Lung (tissue), 12 donors: ENCODE data around the gene SLC46A1. TPM values are rescaled to one million over a fixed set of nuclear protein-coding genes. Genes with fewer than 3 reads are reported as not detected.

Experiments used
- ATAC-seq: fragments of 200-7000 bp; cut with Tn5 transposase; one replicate; pipeline ENCODE4 v1.9.1; 2020; ENCODE audit warnings: moderate number of reproducible peaks; ENCODE audit not compliant: insufficient read depth, low FRiP score
- DNase-seq, 3 donors: peaks; one replicate each; pipeline ENCODE4 v3.0.0-alpha.2; 2013 to 2017
- H3K27ac ChIP-seq, 2 donors: one replicate each; pipeline ENCODE4 v1.5.1; 2013; ENCODE audit warnings: mild to moderate bottlenecking in 2 of 2, moderate library complexity in 2 of 2, control low read depth in 1 of 2, inconsistent platforms in 1 of 2, low read depth in 1 of 2, low read length in 1 of 2
- H3K27me3 ChIP-seq, 3 donors: one replicate each; pipeline ENCODE4 v1.5.1; 2013; ENCODE audit warnings: low read length in 2 of 3; ENCODE audit not compliant: control insufficient read depth in 3 of 3, insufficient read depth in 3 of 3
- H3K36me3 ChIP-seq, 4 donors: one replicate each; pipeline ENCODE4 v1.5.1; 2013; ENCODE audit warnings: low read length in 4 of 4, mild to moderate bottlenecking in 1 of 4, moderate library complexity in 1 of 4; ENCODE audit not compliant: control insufficient read depth in 4 of 4, insufficient read depth in 4 of 4
- H3K4me1 ChIP-seq, 5 donors: one replicate each; pipeline ENCODE4 v1.5.1; 2013; ENCODE audit warnings: low read length in 5 of 5, mild to moderate bottlenecking in 2 of 5, moderate library complexity in 1 of 5; ENCODE audit not compliant: control insufficient read depth in 5 of 5, insufficient read depth in 5 of 5
- H3K4me3 ChIP-seq: one replicate; pipeline ENCODE4 v1.5.1; 2013; ENCODE audit warnings: mild to moderate bottlenecking, control low read depth, moderate library complexity
- H3K9ac ChIP-seq, 2 donors: one replicate each; pipeline ENCODE4 v1.5.1; 2013; ENCODE audit warnings: low read length in 2 of 2, control low read depth in 1 of 2; ENCODE audit not compliant: insufficient read depth in 1 of 2
- H3K9me3 ChIP-seq, 4 donors: one replicate each; pipeline ENCODE4 v1.5.1; 2013; ENCODE audit warnings: low read length in 3 of 4, mild to moderate bottlenecking in 1 of 4, moderate library complexity in 1 of 4; ENCODE audit not compliant: control insufficient read depth in 4 of 4, insufficient read depth in 3 of 4
- CTCF ChIP-seq: IDR thresholded peaks from 2 replicates; pipeline ENCODE4 v1.5.1; 2012; ENCODE audit warnings: mild to moderate bottlenecking; ENCODE audit errors: control extremely low read depth, extremely low read depth
- whole genome bisulfite sequencing, 2 donors: extraction: QIAGEN DNeasy Blood & Tissue Kit; methylation state at CpG; one replicate each; pipeline ENCODE4 v1.1.7; 2013; 5-methylcytosine and 5-hydroxymethylcytosine counted together
- polyA plus RNA-seq, 2 donors: library from polyadenylated mRNA; stranded (reverse); fragments of 200-250 nt; gene quantifications; one replicate each; pipeline ENCODE4 v1.2.1, GENCODE V29; 2013
- total RNA-seq, 2 donors: library from RNA; depleted of rRNA in 1 of 2; stranded (reverse); fragments of >200 nt in 1 of 2; gene quantifications; one replicate each; pipeline ENCODE4 v1.2.1, GENCODE V29; 2014 to 2021
- donor health status: control.
- donor health status: control.
- donor health status: Bipolar disorder and iron deficiency.
- donor health status: healthy.
- donor health status: DM: yes; HTN: yes; CAD: no.

Gene SLC46A1
- total and polyA plus RNA-seq, 4 donors: 4.6 to 23.8 (median 9.4) TPM

- WGBS, 2 donors: 90 to 97% methylated on average over 21 of the region's 21 CpGs
- H3K4me1 ChIP-seq: peaks cover 0 to 15% (median 7%) of the 10 kb centered on the region in 5 donors
- H3K9me3 ChIP-seq: no peaks in the 10 kb centered on the region
- H3K4me3 ChIP-seq: no peak overlapping the region
- peaks cover 3 to 21% (median 9%) of the 10 kb centered on the region in 4 donors for H3K36me3 ChIP-seq
- H3K27ac ChIP-seq: no peak overlapping the region
- no peak for ATAC-seq
- DNase-seq: no peak
- H3K9ac ChIP-seq: no peak overlapping the region
- no peak for TF ChIP-seq CTCF
- H3K27me3 ChIP-seq: no peaks in the 10 kb centered on the region
Measured at GRCh38 chr17:28367641-28368305, 38.2 kb downstream of the SLC46A1 start.

- no peak overlapping the region for H3K27ac ChIP-seq
- H3K9me3 ChIP-seq: no peaks in the 10 kb centered on the region
- TF ChIP-seq CTCF: no peak
- no peaks in the 10 kb centered on the region for H3K27me3 ChIP-seq
- H3K4me1 ChIP-seq: peaks cover 0 to 9% (median 0%) of the 10 kb centered on the region in 5 donors
- no peak for ATAC-seq
- peaks cover 7 to 24% (median 12%) of the 10 kb centered on the region in 4 donors for H3K36me3 ChIP-seq
- no peak overlapping the region for H3K9ac ChIP-seq
- no peak for DNase-seq
- H3K4me3 ChIP-seq: no peak overlapping the region
- 70 to 77% methylated on average over 1 of the region's 1 CpG for WGBS, 2 donors
Measured at GRCh38 chr17:28366605-28367004, 39.4 kb downstream of the SLC46A1 start.

GRCh38 chr17:28365487-28365886, 40.5 kb downstream of the SLC46A1 start:
- Histone ChIP-seq H3K9me3 (no peaks in the 10 kb centered on the region), H3K4me1 (peaks cover 0 to 3% (median 0%) of the 10 kb centered on the region in 5 donors), H3K36me3 (peaks cover 10 to 33% (median 19%) of the 10 kb centered on the region in 4 donors), H3K4me3 (no peak overlapping the region), H3K27ac (no peak overlapping the region), H3K9ac (no peak overlapping the region), H3K27me3 (no peaks in the 10 kb centered on the region)
- no peak for TF ChIP-seq CTCF
- ATAC-seq (no peak), DNase-seq (no peak)
- 88% methylated on average over 3 of the region's 3 CpGs for WGBS, 2 donors
